GM13976 (cell line): ENCODE measurements around the gene OR2A5.

Experiments
- DNase-seq: peaks from one replicate; pipeline ENCODE4 v3.0.0; 2012; ENCODE audit warnings: low spot score
- in situ Hi-C: fragments of 300-500 bp; cut with MboI; formaldehyde crosslinking; loops from one replicate; pipeline ENCODE4 v1.12.0; 2022; ENCODE audit warnings: low sequenced_read_pairs, mixed read lengths, inconsistent platforms; ENCODE audit not compliant: unreplicated experiment
- TF ChIP-seq, protein P1 (sequence below): IDR thresholded peaks from 2 replicates; pipeline ENCODE4 v1.5.1; 2012; ENCODE audit warnings: borderline replicate concordance, mild to moderate bottlenecking; ENCODE audit not compliant: insufficient read depth; ENCODE audit errors: extremely low read depth, missing control alignments, control extremely low read depth

OR2A5 gene

GRCh38 chr7:144074374-144074773 lies 25.6 kb downstream of the OR2A5 start:
- in situ Hi-C loops: no loop called here
- TF ChIP-seq, protein P1, sequence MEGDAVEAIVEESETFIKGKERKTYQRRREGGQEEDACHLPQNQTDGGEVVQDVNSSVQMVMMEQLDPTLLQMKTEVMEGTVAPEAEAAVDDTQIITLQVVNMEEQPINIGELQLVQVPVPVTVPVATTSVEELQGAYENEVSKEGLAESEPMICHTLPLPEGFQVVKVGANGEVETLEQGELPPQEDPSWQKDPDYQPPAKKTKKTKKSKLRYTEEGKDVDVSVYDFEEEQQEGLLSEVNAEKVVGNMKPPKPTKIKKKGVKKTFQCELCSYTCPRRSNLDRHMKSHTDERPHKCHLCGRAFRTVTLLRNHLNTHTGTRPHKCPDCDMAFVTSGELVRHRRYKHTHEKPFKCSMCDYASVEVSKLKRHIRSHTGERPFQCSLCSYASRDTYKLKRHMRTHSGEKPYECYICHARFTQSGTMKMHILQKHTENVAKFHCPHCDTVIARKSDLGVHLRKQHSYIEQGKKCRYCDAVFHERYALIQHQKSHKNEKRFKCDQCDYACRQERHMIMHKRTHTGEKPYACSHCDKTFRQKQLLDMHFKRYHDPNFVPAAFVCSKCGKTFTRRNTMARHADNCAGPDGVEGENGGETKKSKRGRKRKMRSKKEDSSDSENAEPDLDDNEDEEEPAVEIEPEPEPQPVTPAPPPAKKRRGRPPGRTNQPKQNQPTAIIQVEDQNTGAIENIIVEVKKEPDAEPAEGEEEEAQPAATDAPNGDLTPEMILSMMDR: no peak

GRCh38 chr7:144085978-144086377 lies 37.2 kb downstream of the OR2A5 start, which contains the start of gene OR2A12:
Gene OR2A12 (plus strand): TSS chr7:144086278. CDS start chr7:144095108, 8,830 bp downstream.
- DNase-seq: no peak
- TF ChIP-seq, protein P1: no peak
- in situ Hi-C loops: no loop called here

More at GRCh38 chr7:144074374-144074773, 25.6 kb downstream of the OR2A5 start:
- no peak for DNase-seq

DNA sequence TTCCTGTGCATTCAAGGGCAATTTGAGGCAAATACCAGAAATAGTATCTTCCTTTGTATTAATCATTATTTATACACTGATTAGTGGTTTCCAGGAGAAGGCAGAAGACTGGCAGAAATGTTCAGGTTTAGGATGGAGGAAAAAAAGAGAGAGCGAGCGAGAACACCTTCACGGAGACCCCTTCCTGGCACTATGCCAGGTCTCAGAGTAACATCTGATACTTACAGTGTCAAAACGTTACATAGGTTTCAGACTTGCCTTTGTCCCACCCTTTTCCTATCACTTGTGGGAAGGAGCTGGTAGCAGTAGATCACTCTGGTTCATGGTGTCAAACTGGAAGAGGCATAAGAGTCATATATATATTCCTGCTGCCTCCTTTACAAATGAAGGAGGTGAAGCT lies 38.0 kb downstream of the OR2A5 start:
- no peak for DNase-seq
- in situ Hi-C loops: no loop called here
- TF ChIP-seq, protein P1: no peak

DNA sequence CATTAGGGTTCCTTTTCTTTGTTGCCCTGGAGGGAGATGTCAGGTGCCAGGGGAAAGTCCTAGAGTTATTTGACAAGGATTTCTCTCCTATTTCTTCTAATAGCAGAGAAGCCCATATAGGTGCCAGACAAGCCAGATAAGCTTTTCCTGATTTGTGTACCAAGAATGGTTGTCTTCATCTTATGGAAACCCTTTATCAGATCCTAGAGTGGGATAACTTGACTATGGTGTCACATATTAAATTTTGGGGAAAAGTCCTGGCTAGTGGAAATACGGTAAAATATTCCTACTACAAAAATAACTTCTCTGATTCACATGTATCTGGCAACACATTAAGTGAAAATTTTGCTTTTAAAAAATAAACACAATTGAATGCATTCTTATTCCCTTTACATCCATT lies 38.5 kb downstream of the OR2A5 start:
- TF ChIP-seq, protein P1: no peak
- in situ Hi-C loops: no loop called here
- no peak for DNase-seq

- in situ Hi-C loops: no loop called here
- TF ChIP-seq, protein P1: no peak
These were observed 41.9 kb downstream of the OR2A5 start for GRCh38 chr7:144090667-144091066.

DNA sequence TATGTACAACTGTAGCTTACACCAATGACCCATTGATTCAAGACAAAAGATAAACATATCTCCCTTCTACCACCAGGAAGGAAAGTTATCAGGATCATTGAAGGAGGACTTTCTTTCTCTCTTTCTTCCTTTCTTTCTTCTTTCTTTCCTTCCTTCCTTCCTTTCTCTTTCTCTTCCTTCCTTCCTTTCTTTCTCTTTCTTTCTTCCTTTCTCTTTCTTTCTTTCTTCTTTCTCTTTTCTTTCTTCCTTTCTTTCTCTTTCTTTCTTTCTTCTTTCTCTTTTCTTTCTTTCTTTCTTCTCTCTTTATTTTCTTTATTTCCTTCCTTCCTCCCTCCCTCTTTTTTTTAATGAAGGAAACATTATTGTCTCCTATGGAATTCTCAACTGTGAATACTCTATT lies 50.0 kb downstream of the OR2A5 start:
- in situ Hi-C loops: no loop called here
- DNase-seq: no peak
- TF ChIP-seq, protein P1: no peak

More at GRCh38 chr7:144090667-144091066, 41.9 kb downstream of the OR2A5 start:
- DNase-seq: no peak
